Neuron (in vitro differentiated cells): ENCODE data around the gene EIF3A.

Source experiments
- H2AFZ ChIP-seq: one replicate; pipeline ENCODE4 v1.6.1; 2013; ENCODE audit warnings: low read depth, mild to moderate bottlenecking, inconsistent platforms, low read length, moderate library complexity
- H3K27me3 ChIP-seq: one replicate; pipeline ENCODE4 v1.6.1; 2013; ENCODE audit warnings: low read length; ENCODE audit not compliant: insufficient read depth
- H3K36me3 ChIP-seq: one replicate; pipeline ENCODE4 v1.6.1; 2013; ENCODE audit warnings: low read length; ENCODE audit not compliant: insufficient read depth
- H3K4me1 ChIP-seq: one replicate; pipeline ENCODE4 v1.6.1; 2013; ENCODE audit warnings: low read length; ENCODE audit not compliant: insufficient read depth
- H3K4me3 ChIP-seq: 2 replicates; pipeline ENCODE4 v1.5.1; 2013; ENCODE audit warnings: mild to moderate bottlenecking, low read length, moderate library complexity
- H3K9me3 ChIP-seq: one replicate; pipeline ENCODE4 v1.6.1; 2013; ENCODE audit warnings: low read length

EIF3A gene

GRCh38 chr10:119026301-119027110, 54.1 kb downstream of the EIF3A start:
- Histone ChIP-seq H3K9me3 (no peaks in the 10 kb centered on the region), H3K4me1 (peaks cover 5% of the 10 kb centered on the region), H3K4me3 (no peak overlapping the region), H3K36me3 (no peaks in the 10 kb centered on the region), H2AFZ (no peak overlapping the region), H3K27me3 (peaks cover 17% of the 10 kb centered on the region)

GRCh38 chr10:119025776-119026175, 54.8 kb downstream of the EIF3A start:
- Histone ChIP-seq H3K4me3 (no peak overlapping the region), H3K9me3 (no peaks in the 10 kb centered on the region), H3K4me1 (no peaks in the 10 kb centered on the region), H2AFZ (no peak overlapping the region), H3K36me3 (no peaks in the 10 kb centered on the region), H3K27me3 (peaks cover 17% of the 10 kb centered on the region)

GRCh38 chr10:119025336-119025735, 55.3 kb downstream of the EIF3A start:
- no peaks in the 10 kb centered on the region for H3K4me1 ChIP-seq
- no peak overlapping the region for H2AFZ ChIP-seq
- no peak overlapping the region for H3K4me3 ChIP-seq
- H3K36me3 ChIP-seq: no peaks in the 10 kb centered on the region
- peaks cover 17% of the 10 kb centered on the region for H3K27me3 ChIP-seq
- no peaks in the 10 kb centered on the region for H3K9me3 ChIP-seq

GRCh38 chr10:119024882-119025281, 55.7 kb downstream of the EIF3A start:
- Histone ChIP-seq H2AFZ (no peak overlapping the region), H3K9me3 (no peaks in the 10 kb centered on the region), H3K27me3 (peaks cover 17% of the 10 kb centered on the region), H3K36me3 (no peaks in the 10 kb centered on the region), H3K4me1 (no peaks in the 10 kb centered on the region), H3K4me3 (no peak overlapping the region)

- Histone ChIP-seq H2AFZ (no peak overlapping the region), H3K4me3 (no peak overlapping the region), H3K4me1 (no peaks in the 10 kb centered on the region), H3K36me3 (no peaks in the 10 kb centered on the region), H3K27me3 (peaks cover 17% of the 10 kb centered on the region), H3K9me3 (no peaks in the 10 kb centered on the region)
These were observed 57.1 kb downstream of the EIF3A start for GRCh38 chr10:119023553-119023868.

- Histone ChIP-seq H2AFZ (no peak overlapping the region), H3K4me3 (no peak overlapping the region), H3K9me3 (no peaks in the 10 kb centered on the region), H3K27me3 (peaks cover 17% of the 10 kb centered on the region), H3K36me3 (no peaks in the 10 kb centered on the region), H3K4me1 (no peaks in the 10 kb centered on the region)
These were observed 57.6 kb downstream of the EIF3A start for GRCh38 chr10:119022846-119023552.

- Histone ChIP-seq H3K9me3 (no peaks in the 10 kb centered on the region), H3K4me1 (no peaks in the 10 kb centered on the region), H3K36me3 (no peaks in the 10 kb centered on the region)
These were observed 60.0 kb downstream of the EIF3A start for GRCh38 chr10:119020627-119020946.

GRCh38 chr10:119007211-119007574, 73.4 kb downstream of the EIF3A start:
- Histone ChIP-seq H3K4me3 (no peak overlapping the region), H3K9me3 (no peaks in the 10 kb centered on the region), H3K4me1 (no peaks in the 10 kb centered on the region), H2AFZ (no peak overlapping the region), H3K27me3 (peaks cover 4% of the 10 kb centered on the region), H3K36me3 (no peaks in the 10 kb centered on the region)

More at GRCh38 chr10:119020627-119020946, 60.0 kb downstream of the EIF3A start:
- Histone ChIP-seq H3K4me3 (no peak overlapping the region), H2AFZ (no peak overlapping the region), H3K27me3 (peaks cover 14% of the 10 kb centered on the region)

- H3K4me3 ChIP-seq: no peak overlapping the region
- no peaks in the 10 kb centered on the region for H3K4me1 ChIP-seq
- H3K9me3 ChIP-seq: no peaks in the 10 kb centered on the region
- H3K36me3 ChIP-seq: no peaks in the 10 kb centered on the region
- peaks cover 6% of the 10 kb centered on the region for H3K27me3 ChIP-seq
- H2AFZ ChIP-seq: no peak overlapping the region
These were observed 74.0 kb downstream of the EIF3A start for GRCh38 chr10:119006451-119007210.

- no peak overlapping the region for H2AFZ ChIP-seq
- no peaks in the 10 kb centered on the region for H3K9me3 ChIP-seq
- no peaks in the 10 kb centered on the region for H3K36me3 ChIP-seq
- H3K4me3 ChIP-seq: no peak overlapping the region
- H3K4me1 ChIP-seq: no peaks in the 10 kb centered on the region
- peaks cover 10% of the 10 kb centered on the region for H3K27me3 ChIP-seq
These were observed 75.1 kb downstream of the EIF3A start for GRCh38 chr10:119005362-119006043.

- Histone ChIP-seq H3K4me3 (no peak overlapping the region), H3K27me3 (peaks cover 14% of the 10 kb centered on the region), H2AFZ (no peak overlapping the region), H3K9me3 (no peaks in the 10 kb centered on the region), H3K4me1 (no peaks in the 10 kb centered on the region), H3K36me3 (no peaks in the 10 kb centered on the region)
These were observed 76.9 kb downstream of the EIF3A start for GRCh38 chr10:119003572-119004289.

- H3K4me3 ChIP-seq: no peak overlapping the region
- no peaks in the 10 kb centered on the region for H3K36me3 ChIP-seq
- H2AFZ ChIP-seq: no peak overlapping the region
- peaks cover 14% of the 10 kb centered on the region for H3K27me3 ChIP-seq
- H3K9me3 ChIP-seq: no peaks in the 10 kb centered on the region
- H3K4me1 ChIP-seq: no peaks in the 10 kb centered on the region
These were observed 78.7 kb downstream of the EIF3A start for GRCh38 chr10:119001717-119002500.
